Suprapubic skin (tissue), 4 donors: ENCODE data around the gene KNDC1. TPM values are rescaled to one million over a fixed set of nuclear protein-coding genes. Genes with fewer than 3 reads are reported as not detected.

Experiments used
- DNase-seq, 2 donors: peaks; one replicate each; pipeline ENCODE4 v3.0.0-alpha.2; 2019; ENCODE audit warnings: low spot score in 2 of 2
- H3K27ac ChIP-seq: fragments of 200-600 bp; sonication (generic); one replicate; pipeline ENCODE4 v1.5.1; 2019
- H3K27me3 ChIP-seq: fragments of 200-600 bp; sonication (generic); one replicate; pipeline ENCODE4 v1.5.1; 2019
- H3K36me3 ChIP-seq: fragments of 200-600 bp; sonication (generic); one replicate; pipeline ENCODE4 v1.5.1; 2019
- H3K4me1 ChIP-seq: fragments of 200-600 bp; sonication (generic); one replicate; pipeline ENCODE4 v1.5.1; 2019
- H3K4me3 ChIP-seq: fragments of 200-600 bp; sonication (generic); one replicate; pipeline ENCODE4 v1.5.1; 2019; ENCODE audit warnings: mild to moderate bottlenecking
- H3K9me3 ChIP-seq: fragments of 200-600 bp; sonication (generic); one replicate; pipeline ENCODE4 v1.5.1; 2019
- CTCF ChIP-seq, 2 donors: fragments of 200-600 bp in 1 of 2; fragments of 450-650 bp in 1 of 2; sonication (generic) in 1 of 2; IDR thresholded peaks; one replicate each; pipeline ENCODE4 v1.5.1; 2016 to 2019; ENCODE audit warnings: antibody characterized with exemption in 2 of 2, mild to moderate bottlenecking in 1 of 2, moderate library complexity in 1 of 2
- EP300 ChIP-seq: sonication (generic); formaldehyde crosslinking; IDR thresholded peaks from one replicate; pipeline ENCODE4 v1.6.1; 2017; ENCODE audit warnings: antibody characterized with exemption
- POLR2A ChIP-seq, 2 donors: fragments of 450-650 bp; IDR thresholded peaks; one replicate each; pipeline ENCODE4 v1.6.1; 2017; ENCODE audit warnings: antibody characterized with exemption in 2 of 2, mild to moderate bottlenecking in 2 of 2, moderate library complexity in 2 of 2
- POLR2AphosphoS5 ChIP-seq, 3 donors: sonication (generic); formaldehyde crosslinking; IDR thresholded peaks; one replicate each; pipeline ENCODE4 v1.6.1; 2017; ENCODE audit warnings: antibody characterized with exemption in 3 of 3
- WGBS: methylation state at CpG from one replicate; pipeline ENCODE4 v1.1.5; 2018; 5-methylcytosine and 5-hydroxymethylcytosine counted together
- total RNA-seq, 4 donors: library from RNA; depleted of rRNA; stranded (reverse); fragments of >200 nt; gene quantifications; one replicate each; pipeline ENCODE4 v1.1.0, GENCODE V29; 2016

Gene KNDC1
- total RNA-seq, 4 donors from 2014 or later = 0.08 to 2.5 (median 0.58) TPM

- Histone ChIP-seq H3K27me3 (no peaks in the 10 kb centered on the region), H3K4me3 (peak overlapping the region; percentile 36), H3K4me1 (peaks cover 52% of the 10 kb centered on the region), H3K9me3 (no peaks in the 10 kb centered on the region), H3K27ac (peak overlapping the region; percentile 80), H3K36me3 (no peaks in the 10 kb centered on the region)
- no peak for TF ChIP-seq POLR2A (IDR thresholded peaks at IDR 0.05)
- WGBS = 16% methylated on average over 15 of the region's 27 CpGs
- DNase-seq = no peak
Observed at GRCh38 chr10:133257489-133258065, 97.6 kb downstream of the KNDC1 start.

GRCh38 chr10:133258066-133258817 lies 98.2 kb downstream of the KNDC1 start:
- peaks cover 58% of the 10 kb centered on the region for H3K4me1 ChIP-seq
- no peak for TF ChIP-seq POLR2AphosphoS5 (IDR thresholded peaks at IDR 0.05)
- no peak for TF ChIP-seq EP300
- TF ChIP-seq CTCF (IDR thresholded peaks at IDR 0.05) = no peak
- peak in 1 of 2 donors; percentile 2 for TF ChIP-seq POLR2A (IDR thresholded peaks at IDR 0.05)
- peak overlapping the region; percentile 36 for H3K4me3 ChIP-seq
- H3K27ac ChIP-seq = peak overlapping the region; percentile 80
- no peaks in the 10 kb centered on the region for H3K36me3 ChIP-seq
- no peak for DNase-seq
- 70% methylated on average over 2 of the region's 21 CpGs for WGBS
- no peaks in the 10 kb centered on the region for H3K27me3 ChIP-seq
- H3K9me3 ChIP-seq = no peaks in the 10 kb centered on the region

- Histone ChIP-seq H3K4me1 (peaks cover 58% of the 10 kb centered on the region), H3K9me3 (no peaks in the 10 kb centered on the region), H3K27ac (peak overlapping the region; percentile 80), H3K4me3 (no peak overlapping the region), H3K36me3 (no peaks in the 10 kb centered on the region), H3K27me3 (no peaks in the 10 kb centered on the region)
- peak; percentile 92 to 93 for DNase-seq
- TF ChIP-seq POLR2AphosphoS5 (IDR thresholded peaks at IDR 0.05) (peak; percentile 39 to 52 (median 47)), EP300 (no peak)
- WGBS = no CpG with 5 or more reads among the region's 24 CpGs
Observed at GRCh38 chr10:133258818-133259601, 99.0 kb downstream of the KNDC1 start.

GRCh38 chr10:133259602-133259989 lies 99.6 kb downstream of the KNDC1 start:
- H3K4me1 ChIP-seq = peaks cover 63% of the 10 kb centered on the region
- H3K27ac ChIP-seq = peak overlapping the region; percentile 80
- no peak overlapping the region for H3K4me3 ChIP-seq
- no peak for DNase-seq
- no peaks in the 10 kb centered on the region for H3K36me3 ChIP-seq
- no peaks in the 10 kb centered on the region for H3K27me3 ChIP-seq
- H3K9me3 ChIP-seq = no peaks in the 10 kb centered on the region
- TF ChIP-seq CTCF (IDR thresholded peaks at IDR 0.05) = no peak
- TF ChIP-seq EP300 = no peak
- no peak for TF ChIP-seq POLR2AphosphoS5 (IDR thresholded peaks at IDR 0.05)
- WGBS = 90% methylated on average over 2 of the region's 12 CpGs

DNA sequence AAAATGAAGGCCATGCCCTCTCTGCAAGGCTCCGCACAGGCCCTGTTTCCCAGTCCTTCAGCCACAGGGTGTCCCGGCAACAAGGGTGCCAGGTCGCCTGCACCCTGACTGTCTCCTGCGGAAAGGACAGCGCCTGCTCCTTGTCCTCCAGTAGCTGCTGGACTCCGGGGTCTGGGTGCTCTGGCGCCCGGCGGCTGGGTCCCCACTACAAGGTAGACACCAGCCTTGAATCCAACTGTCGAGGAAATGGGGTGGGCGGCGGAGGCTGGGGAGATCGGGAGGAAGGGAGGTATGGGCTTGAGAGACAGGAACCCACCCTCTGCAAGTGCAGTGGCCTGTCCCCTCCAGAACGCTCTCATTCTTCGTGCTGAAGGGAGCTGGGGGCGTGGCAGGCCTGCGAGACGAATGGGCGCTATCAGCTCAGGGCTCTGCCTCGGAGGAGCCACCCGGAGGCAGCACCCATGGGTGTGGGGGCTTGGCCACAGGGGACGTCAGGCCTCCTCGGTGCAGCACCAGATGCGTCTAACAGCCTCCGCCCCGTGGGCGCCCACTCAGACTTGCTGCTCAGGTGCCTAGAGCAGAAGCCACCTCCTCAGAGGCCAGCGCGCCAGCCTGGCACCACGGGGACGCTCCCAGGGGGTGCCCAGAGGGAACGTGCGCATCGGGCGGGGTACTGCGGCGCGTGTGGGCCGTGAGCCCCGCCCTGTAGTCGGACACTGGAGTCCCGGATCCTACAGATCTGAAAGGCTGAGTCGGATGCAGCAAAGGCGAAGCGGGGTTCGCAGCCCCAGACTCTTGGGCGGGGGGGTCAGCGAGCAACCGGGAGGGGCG lies 101.1 kb downstream of the KNDC1 start:
- Histone ChIP-seq H3K4me3 (peak overlapping the region; percentile 94), H3K4me1 (peaks cover 64% of the 10 kb centered on the region), H3K27me3 (no peaks in the 10 kb centered on the region), H3K9me3 (no peaks in the 10 kb centered on the region), H3K27ac (peak overlapping the region; percentile 93), H3K36me3 (no peaks in the 10 kb centered on the region)
- TF ChIP-seq POLR2AphosphoS5 (IDR thresholded peaks at IDR 0.05) = no peak
- TF ChIP-seq EP300 = no peak
- TF ChIP-seq POLR2A (IDR thresholded peaks at IDR 0.05) = no peak
- TF ChIP-seq CTCF (IDR thresholded peaks at IDR 0.05) = no peak
- no CpG with 5 or more reads among the region's 50 CpGs for WGBS
- DNase-seq = peak in 1 of 2 donors; percentile 84
